Renal cortical epithelial cell (primary cell): ENCODE measurements around the gene RYK. TPM values are rescaled to one million over a fixed set of nuclear protein-coding genes. Genes with fewer than 3 reads are reported as not detected.
"Not testable (repeated sequence)": the region's sequence is repeated elsewhere in the genome, so short reads cannot be mapped to it uniquely, and the experiment has no call there.

ENCODE experiments used
- DNase-seq: peaks from one replicate; pipeline ENCODE4 v3.0.0-alpha.2; 2011; ENCODE audit warnings: low read depth
- total RNA-seq: library from RNA; depleted of rRNA; stranded (reverse); fragments of >200 nt; gene quantifications from 2 replicates; pipeline ENCODE4 v1.2.3, GENCODE V29; 2014

Gene RYK
- total RNA-seq, 1 donor from 2014 or later: 87.2 TPM

GRCh38 chr3:134255404-134255803, 4.7 kb upstream of the RYK start:
- no peak for DNase-seq

GRCh38 chr3:134253475-134254226, 3.0 kb upstream of the RYK start:
- DNase-seq: peak; percentile 69

- no peak for DNase-seq
Observed at GRCh38 chr3:134252766-134253165, 2.1 kb upstream of the RYK start.

GRCh38 chr3:134251731-134252391, 1.2 kb upstream of the RYK start:
- no peak for DNase-seq

GRCh38 chr3:134249935-134250716, 533 bp downstream of the RYK start:
- peak; percentile 21 for DNase-seq

GRCh38 chr3:134249296-134249841, 1.3 kb downstream of the RYK start:
- DNase-seq: no peak

GRCh38 chr3:134244921-134245320, 5.7 kb downstream of the RYK start:
- no peak for DNase-seq

- DNase-seq: peak; percentile 94
Observed at GRCh38 chr3:134242649-134243617, 7.7 kb downstream of the RYK start.

- DNase-seq: peak; percentile 69
Observed at GRCh38 chr3:134239538-134239937, 11.1 kb downstream of the RYK start.

- DNase-seq: peak; percentile 33
Observed at GRCh38 chr3:134237454-134238145, 13.1 kb downstream of the RYK start.

GRCh38 chr3:134236505-134237170, 14.0 kb downstream of the RYK start:
- no peak for DNase-seq

GRCh38 chr3:134235577-134236076, 15.0 kb downstream of the RYK start:
- no peak for DNase-seq

- no peak for DNase-seq
Observed at GRCh38 chr3:134232951-134233350, 17.7 kb downstream of the RYK start.

GRCh38 chr3:134232151-134232550, 18.5 kb downstream of the RYK start:
- DNase-seq: peak; percentile 74

GRCh38 chr3:134231131-134231530, 19.5 kb downstream of the RYK start:
- no peak for DNase-seq

- DNase-seq: no peak
Observed at GRCh38 chr3:134229038-134229437, 21.6 kb downstream of the RYK start.

- no peak for DNase-seq
Observed at GRCh38 chr3:134228479-134228878, 22.2 kb downstream of the RYK start.

GRCh38 chr3:134228035-134228434, 22.6 kb downstream of the RYK start:
- DNase-seq: no peak

- DNase-seq: not testable (repeated sequence)
Observed at GRCh38 chr3:134224796-134225156, 25.9 kb downstream of the RYK start.

- DNase-seq: no peak
Observed at GRCh38 chr3:134222835-134223234, 27.8 kb downstream of the RYK start.
